ENCODE data around the gene EML1.

The EML1 gene

GRCh38 chr14:99809859-99810558 is 16.8 kb downstream of the EML1 start:
- Histone ChIP-seq H3K9me3 (no peaks in the 10 kb centered on the region), H3K36me3 (no peaks in the 10 kb centered on the region), H3K4me1 (no peaks in the 10 kb centered on the region; the same call in 1 of the 2 replicates), H3K4me3 (ENCODE audit: low read depth, low read length) (no peak overlapping the region), H3K27me3 (no peaks in the 10 kb centered on the region)
- peak; percentile 73 for DNase-seq
- peak; percentile 22; the same call in 1 of the 2 replicates for TF ChIP-seq CTCF (IDR thresholded peaks at IDR 0.05; ENCODE audit: low read depth, low read length)

- no peak overlapping the region for H3K4me3 ChIP-seq (ENCODE audit: low read depth, low read length)
- H3K36me3 ChIP-seq, result no peaks in the 10 kb centered on the region
- H3K4me1 ChIP-seq, result no peaks in the 10 kb centered on the region; the same call in 1 of the 2 replicates
- DNase-seq, result no peak
- no peaks in the 10 kb centered on the region for H3K27me3 ChIP-seq
- no peak for TF ChIP-seq CTCF (IDR thresholded peaks at IDR 0.05; ENCODE audit: low read depth, low read length)
- H3K9me3 ChIP-seq, result no peaks in the 10 kb centered on the region
Measured at GRCh38 chr14:99810559-99810874, 17.3 kb downstream of the EML1 start.

- no peaks in the 10 kb centered on the region for H3K27me3 ChIP-seq
- TF ChIP-seq CTCF (IDR thresholded peaks at IDR 0.05; ENCODE audit: low read depth, low read length), result no peak
- H3K9me3 ChIP-seq, result no peaks in the 10 kb centered on the region
- no peaks in the 10 kb centered on the region for H3K36me3 ChIP-seq
- H3K4me3 ChIP-seq (ENCODE audit: low read depth, low read length), result no peak overlapping the region
- no peaks in the 10 kb centered on the region; the same call in 1 of the 2 replicates for H3K4me1 ChIP-seq
- DNase-seq, result no peak
Measured at GRCh38 chr14:99812096-99812750, 19.0 kb downstream of the EML1 start.

- H3K9me3 ChIP-seq, result no peaks in the 10 kb centered on the region; the same call in 1 of the 2 replicates
- H3K4me3 ChIP-seq (ENCODE audit: low read depth, low read length), result no peak overlapping the region
- TF ChIP-seq CTCF (IDR thresholded peaks at IDR 0.05; ENCODE audit: low read depth, low read length), result no peak
- H3K36me3 ChIP-seq, result no peaks in the 10 kb centered on the region
- H3K27me3 ChIP-seq, result no peaks in the 10 kb centered on the region
- H3K4me1 ChIP-seq, result no peaks in the 10 kb centered on the region; the same call in 1 of the 2 replicates
- DNase-seq, result no peak
Measured at GRCh38 chr14:99812892-99813291, 19.7 kb downstream of the EML1 start.

DNA sequence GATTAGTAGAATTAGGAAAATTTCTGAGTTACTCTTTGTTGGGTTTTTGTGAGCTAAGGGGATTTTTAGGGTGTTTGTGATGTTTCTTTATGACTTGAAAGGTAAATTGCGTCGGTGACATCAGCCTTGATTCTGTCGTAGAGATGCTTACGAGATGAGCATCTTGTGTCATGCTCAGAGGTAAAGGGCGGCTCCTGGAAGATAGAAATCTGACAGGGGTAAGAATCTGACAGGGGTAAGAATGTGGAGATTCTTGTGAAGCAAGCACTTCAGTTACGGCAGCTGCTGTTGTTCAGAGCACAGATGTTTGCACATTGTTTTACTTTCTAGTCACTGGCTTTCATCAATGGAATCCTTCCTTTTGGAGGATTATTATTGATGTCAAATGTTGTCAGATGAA is 22.5 kb downstream of the EML1 start:
- Histone ChIP-seq H3K36me3 (no peaks in the 10 kb centered on the region), H3K4me1 (peaks cover 4% of the 10 kb centered on the region; the same call in 1 of the 2 replicates), H3K4me3 (ENCODE audit: low read depth, low read length) (no peak overlapping the region), H3K9me3 (no peaks in the 10 kb centered on the region; the same call in 1 of the 2 replicates), H3K27me3 (no peaks in the 10 kb centered on the region)
- DNase-seq, result no peak
- TF ChIP-seq CTCF (IDR thresholded peaks at IDR 0.05; ENCODE audit: low read depth, low read length), result no peak

- Histone ChIP-seq H3K4me1 (peaks cover 4% of the 10 kb centered on the region; the same call in 1 of the 2 replicates), H3K27me3 (no peaks in the 10 kb centered on the region), H3K36me3 (no peaks in the 10 kb centered on the region), H3K9me3 (no peaks in the 10 kb centered on the region; the same call in 1 of the 2 replicates), H3K4me3 (ENCODE audit: low read depth, low read length) (no peak overlapping the region)
- no peak for DNase-seq
- no peak for TF ChIP-seq CTCF (IDR thresholded peaks at IDR 0.05; ENCODE audit: low read depth, low read length)
Measured at GRCh38 chr14:99816217-99816616, 23.0 kb downstream of the EML1 start.
